GM19193 (cell line): ENCODE data around the gene MEX3B.

ENCODE experiments used
- POLR2A ChIP-seq: IDR thresholded peaks from 4 replicates; pipeline ENCODE4 v1.6.1; 2011; ENCODE audit not compliant: insufficient read depth, insufficient read length; ENCODE audit errors: extremely low read depth

The MEX3B gene

DNA sequence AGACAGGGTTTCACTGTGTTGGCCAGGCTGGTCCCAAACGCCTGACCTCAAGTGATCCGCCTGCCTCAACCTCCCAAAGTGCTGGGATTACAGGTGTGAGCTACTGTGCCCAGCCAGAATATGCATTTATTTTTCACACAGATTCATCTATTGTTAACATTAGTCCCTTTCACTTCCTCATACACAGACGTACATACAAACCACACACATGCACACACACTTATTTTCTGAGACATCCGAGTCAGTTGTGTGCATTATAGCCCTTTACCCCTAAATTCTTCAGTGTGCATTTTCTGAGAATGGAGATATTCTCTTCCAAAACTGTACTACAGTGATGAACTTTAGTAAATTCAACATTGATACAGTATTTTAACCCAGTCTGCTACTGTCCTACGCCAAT lies 15.0 kb upstream of the MEX3B start:
- no peak for TF ChIP-seq POLR2A

DNA sequence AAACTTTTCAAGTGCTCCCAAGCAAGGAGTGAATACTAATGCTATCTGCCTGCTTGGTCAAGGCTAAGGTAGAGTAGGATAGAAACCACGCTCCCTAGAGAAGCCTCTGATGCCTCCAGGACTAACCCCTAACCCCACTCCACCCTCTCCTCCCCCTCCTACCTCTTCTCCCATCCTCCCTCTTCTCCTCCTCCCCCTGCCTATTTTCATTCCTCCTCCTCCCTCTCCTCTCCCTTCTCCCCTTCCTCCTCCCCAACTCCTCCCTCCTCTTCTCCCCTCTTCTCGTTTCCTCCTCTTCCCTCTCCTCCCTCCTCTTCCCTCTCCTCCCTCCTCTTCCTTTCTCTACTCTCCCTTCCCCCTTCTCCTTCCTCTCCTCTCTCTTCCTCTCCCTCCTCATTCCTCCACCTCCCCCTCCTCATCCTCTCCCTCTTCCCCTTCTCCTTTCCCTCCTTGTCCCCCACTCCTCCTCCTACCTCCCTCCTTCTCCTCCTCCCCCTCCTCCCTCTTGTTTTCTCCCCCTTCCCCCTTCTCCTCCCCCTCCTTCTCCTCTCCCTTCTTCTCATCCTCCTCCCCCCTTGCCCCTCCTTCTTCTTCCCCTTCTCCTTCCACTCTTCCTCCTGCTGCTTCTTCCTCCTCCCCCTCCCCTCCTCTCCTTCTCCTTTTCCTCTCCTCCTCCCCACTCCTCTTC lies 12.8 kb upstream of the MEX3B start:
- TF ChIP-seq POLR2A: no peak

DNA sequence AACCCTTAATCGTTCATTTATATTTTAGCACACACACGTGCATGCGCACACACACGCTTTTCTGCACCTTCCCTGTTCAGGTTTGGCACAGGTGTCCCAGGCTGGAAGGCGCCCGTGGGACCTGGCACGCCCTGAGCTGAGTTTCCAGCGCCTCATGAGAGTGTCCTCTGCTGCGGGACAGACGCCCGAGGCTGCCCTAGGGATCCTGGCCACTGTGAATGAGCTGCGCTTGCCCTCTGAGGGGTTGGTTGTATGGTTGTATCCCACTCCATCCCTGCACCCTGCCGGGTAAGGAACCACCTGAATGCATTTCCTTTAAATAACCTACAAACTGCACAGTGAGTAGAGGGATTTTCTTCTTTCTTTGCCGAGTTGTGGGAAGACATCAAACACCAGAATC lies 12.2 kb upstream of the MEX3B start:
- TF ChIP-seq POLR2A: no peak

DNA sequence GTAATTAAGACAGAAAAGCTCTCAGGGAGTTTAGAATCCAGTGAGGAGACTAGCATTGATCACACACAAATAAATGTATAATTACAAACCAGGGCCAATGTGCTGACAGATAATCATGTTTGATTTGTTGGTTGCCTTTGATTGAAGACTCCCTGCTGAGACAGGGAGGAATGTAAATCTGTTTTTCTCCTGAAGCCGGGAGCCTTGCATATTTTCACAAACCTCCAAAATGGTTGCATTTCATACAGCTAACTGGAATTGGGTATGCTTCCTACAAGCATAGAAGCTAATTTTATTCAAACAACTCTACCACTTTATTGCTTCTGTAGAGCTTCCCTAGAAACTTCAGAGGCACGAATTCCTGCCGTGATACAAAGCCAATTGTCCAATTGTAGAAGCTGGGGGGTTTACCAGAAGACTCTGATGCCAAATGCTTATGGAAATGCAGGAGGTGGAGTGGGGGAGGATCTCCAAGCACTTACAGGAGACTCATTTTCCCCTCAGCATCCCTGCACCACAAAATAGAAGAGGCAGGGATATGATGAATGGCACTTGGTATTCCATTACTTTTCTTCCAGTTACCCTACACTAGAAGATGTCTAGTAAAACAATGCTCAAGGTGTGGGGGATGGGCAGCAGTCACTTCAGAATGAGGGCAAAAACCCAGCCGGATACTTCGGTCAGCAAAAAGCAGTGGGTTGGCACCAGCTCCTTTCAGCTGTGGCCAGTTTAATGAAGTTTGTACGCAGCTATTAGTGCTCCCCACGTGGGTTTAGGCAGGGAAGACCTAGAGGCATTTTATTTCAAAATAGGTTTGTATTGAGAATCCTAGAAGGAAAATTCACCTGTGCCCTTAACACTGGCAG lies 11.4 kb upstream of the MEX3B start:
- no peak for TF ChIP-seq POLR2A

DNA sequence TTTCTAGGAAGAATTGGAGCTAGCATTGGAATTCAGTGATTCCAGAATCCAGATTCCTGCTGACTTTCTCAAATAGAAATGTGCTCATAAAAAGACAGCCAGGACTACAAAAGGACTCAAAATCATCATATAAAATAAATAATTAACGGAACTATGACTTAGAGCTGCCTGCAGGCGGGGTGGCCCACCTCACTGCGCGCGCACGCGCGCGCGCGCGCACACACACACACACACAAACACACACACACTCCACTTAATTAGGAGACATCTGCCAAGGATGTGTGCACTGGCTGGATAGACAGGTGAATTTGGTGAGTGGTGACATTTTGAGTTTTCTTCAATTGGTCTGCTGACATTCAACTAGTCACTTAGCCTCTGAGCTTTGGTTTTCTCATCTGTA lies 6.9 kb upstream of the MEX3B start:
- no peak for TF ChIP-seq POLR2A

DNA sequence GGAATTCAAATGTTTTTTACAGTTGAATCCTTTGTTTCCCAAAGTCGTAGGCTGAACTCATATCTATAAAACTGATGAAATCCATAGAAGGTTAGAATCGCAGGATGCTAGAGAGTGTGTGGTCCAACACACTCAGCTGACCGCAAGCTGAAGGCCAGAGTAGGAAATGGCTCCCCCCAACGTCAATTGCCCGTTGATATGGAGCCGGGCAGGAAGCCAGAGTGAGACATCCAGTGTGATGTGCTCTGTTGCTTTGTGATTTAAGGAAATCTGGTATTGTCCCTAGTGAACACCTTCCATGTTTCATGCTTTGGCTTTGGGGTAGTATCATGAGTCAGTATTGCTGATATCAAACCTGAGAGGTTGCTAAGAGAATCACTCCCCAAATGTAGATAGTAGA lies 5.8 kb upstream of the MEX3B start:
- TF ChIP-seq POLR2A: no peak

DNA sequence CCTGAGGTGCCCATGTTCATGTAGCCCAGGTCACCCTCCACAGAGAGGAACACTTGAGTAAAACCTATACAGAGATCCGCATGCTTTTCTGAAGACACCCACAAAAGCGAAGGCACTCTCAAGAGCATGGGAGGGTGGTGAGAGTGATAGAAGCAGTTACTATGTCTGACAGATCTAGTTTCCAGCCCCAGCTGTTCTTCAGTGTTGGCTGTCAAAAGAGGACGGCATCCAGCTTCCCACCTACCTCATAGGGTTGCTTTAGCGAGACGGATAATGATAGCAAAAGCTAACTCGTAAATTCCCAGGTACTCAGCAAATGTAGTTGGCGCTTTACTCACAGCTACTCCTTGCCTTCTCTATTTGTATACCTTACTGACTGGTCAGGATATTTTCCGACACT lies 3.0 kb upstream of the MEX3B start:
- no peak for TF ChIP-seq POLR2A

DNA sequence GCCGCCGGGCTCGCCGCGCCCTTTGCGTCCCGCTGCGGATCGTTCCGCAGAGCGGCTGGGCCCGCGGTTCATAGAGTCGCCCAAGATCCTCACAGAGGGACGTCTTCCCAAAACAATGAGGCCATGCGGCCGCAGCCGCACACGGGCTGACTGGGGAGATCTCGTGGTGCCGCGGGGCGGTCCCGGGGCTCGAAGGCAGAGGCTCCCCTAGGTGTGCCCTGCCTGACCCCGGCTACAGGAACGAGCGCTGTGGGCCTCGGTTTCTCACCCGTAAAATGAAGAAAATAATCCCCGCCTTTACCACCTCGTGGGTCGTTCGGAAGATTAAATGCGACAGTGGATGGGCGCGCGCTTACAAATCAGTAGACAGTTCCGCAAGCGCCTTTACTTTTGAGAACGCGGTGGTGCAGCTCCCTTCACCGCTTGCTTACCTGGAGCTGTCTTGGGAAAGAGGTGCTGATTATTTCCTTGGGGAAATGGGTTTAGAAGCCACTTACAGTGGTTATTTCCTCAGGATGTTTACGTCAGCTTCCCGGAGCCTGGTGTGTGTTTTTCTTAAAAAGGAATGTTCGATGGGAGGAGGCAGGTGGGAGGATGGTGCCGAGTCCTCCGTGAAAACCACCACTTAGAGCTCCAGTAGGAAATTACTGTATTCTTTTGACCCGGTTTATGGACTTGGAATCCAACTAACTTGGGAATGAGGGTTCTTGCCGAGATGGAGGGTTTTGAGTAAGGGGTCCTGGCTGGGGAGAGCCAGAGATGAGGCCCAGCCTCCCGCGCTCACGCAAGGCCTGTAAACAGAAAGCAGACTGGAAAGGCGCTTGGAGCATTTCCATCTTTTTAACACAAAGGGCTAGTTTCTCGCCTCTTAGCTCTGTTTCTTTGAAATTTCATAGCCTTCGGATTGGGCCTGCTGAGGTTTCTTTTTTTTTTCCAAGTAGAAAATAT lies 1.9 kb upstream of the MEX3B start:
- TF ChIP-seq POLR2A: no peak

DNA sequence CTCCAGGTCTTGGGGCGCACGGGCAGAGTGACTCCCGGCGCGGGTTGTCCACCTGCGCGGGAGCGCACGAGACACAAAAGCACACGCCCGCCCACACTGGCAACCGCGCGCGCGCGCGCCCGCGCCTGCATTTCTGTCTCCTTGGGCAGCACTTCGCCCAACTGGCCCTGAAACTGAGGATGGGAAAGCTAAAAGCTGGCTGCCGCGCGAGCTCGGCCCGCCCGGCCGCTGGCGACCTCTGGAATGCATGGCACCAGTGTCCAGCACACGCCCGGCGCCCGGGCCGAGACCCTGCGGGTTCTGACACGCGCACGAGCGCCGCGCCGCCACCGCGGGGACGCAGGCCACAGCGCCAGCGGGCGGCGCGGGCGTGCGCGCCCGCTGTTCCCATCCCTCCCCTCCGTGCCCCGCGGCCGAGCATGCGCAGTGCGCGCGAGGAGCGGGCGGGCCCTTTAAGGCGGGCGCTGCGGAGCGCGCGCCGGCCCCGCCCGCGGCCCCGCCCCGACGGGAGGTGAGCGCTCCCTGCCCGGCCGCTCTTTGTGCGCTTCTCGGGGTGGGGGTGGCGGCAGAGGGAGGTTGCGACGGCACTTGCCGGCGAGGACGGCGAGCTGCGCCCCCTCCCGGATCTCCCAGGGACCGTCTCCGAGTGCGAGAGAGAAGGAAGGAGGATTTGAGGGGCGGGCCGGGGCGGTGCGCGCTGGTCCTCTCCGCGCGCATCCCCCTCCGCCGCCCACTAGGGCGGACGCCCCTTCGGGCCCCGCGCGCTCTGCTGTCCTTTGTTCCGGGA lies 1.0 kb upstream of the MEX3B start:
- no peak for TF ChIP-seq POLR2A

DNA sequence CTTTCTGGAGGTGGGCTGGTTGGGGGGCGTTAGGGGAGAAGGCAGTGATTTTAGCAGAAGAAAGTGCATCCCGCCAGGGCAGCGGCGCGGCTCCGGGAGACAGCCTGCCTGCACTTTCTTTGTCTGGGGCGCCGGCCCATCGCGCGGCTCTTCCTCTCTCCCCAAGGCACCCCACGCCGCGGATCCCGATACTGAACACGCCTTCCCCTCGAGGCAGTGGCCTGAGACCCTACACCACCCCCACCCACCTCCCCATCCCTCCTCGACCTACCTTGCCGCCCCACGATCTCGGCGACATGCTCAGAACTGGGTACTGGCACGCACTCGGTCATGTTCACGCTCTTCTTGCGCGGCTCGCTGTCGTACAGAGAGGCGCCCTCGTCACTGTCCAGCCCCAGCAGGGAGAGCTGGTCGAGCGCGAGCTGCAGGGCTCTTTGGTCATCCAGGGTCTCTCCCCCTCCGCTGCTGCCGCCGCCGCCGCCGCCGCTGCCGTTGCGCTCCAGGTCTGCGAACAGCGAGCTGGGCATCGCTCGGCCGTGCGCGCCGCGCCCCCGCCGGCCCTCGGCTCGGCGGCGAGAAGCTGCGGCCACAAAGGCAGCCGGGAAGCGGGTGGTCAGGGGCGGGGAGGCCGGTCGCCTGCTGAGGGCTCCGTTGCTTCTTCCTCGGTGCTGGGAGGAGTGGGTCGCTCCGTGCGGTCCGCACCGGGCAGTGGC lies 483 bp downstream of the MEX3B start:
- no peak for TF ChIP-seq POLR2A

DNA sequence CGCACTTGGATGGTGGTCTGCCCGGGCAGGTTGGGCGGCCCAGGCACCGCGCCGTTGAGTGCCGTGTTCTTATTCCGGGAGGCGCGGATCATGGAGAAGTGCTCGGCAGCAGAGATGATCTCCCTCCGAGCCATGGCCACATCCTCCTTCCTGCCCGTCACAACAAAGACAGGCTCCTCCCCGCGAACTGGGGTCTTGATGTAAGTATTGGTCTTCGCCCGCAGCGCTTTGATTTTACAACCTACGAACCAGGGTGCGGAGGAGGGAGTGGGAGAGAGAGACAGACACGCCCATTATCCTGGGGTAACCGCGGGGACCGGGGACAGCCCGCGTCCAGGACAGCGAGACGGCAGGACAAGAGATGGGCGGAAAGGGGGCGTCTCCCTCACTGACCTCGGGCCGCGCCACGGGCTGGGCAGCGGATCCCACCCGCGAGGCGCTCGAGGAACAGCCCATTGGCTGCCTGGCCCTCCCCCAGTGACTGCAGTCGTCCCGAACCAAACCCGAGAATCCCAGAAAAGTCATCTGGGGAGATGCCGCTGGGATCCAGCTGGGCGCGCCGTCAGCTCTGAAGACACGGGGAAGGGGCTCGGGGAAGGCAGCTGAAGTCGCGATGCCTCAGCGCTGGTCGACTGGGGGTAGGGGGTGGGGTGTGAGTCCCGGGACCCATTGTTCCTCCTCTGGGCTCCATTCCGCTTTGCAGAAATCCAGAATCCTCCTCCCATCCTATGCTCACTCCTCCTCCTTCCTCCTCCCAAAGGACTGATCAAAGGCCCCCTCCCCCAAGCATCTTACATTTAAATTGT lies 1.2 kb downstream of the MEX3B start:
- no peak for TF ChIP-seq POLR2A

DNA sequence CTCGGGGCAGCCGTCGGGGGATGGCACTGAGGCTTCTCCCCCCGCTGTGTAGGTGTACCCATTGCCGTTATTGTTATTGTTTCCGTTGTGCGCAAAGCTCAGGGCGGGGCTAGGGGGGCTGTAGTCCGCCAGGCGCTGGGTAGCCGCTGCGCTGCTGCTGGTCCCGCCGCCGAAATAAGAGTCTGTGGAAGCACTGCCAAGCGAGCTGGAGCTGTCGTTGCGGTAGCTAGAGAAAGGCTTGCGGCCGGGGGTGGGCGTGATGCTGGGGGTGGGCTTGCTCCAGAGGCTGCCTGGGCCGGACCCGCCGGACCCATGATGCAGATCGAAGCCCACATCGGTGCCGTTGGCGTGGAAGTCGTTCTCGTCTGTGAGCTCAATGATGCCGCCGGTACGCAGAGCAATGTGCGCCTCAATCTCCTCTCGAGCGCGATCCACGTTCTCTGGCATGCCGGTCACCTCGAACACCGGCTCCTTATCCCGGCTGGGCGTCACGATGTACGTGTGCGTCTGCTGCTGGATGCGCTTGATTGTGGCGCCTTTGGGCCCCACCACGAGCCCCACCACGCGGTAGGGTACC lies 1.9 kb downstream of the MEX3B start:
- TF ChIP-seq POLR2A: no peak
